Vagina (tissue), 2 donors: ENCODE measurements around the gene CPN2. TPM values are rescaled to one million over a fixed set of nuclear protein-coding genes. Genes with fewer than 3 reads are reported as not detected.
A peak's percentile ranks its signal among the peaks of the same experiment; 100 is the strongest.

ENCODE experiments used
- DNase-seq, 2 donors: peaks; one replicate each; pipeline ENCODE4 v3.0.0-alpha.2; 2017; ENCODE audit errors: extremely low spot score in 2 of 2
- H3K27ac ChIP-seq: fragments of 200-600 bp; sonication (generic); one replicate; pipeline ENCODE4 v1.5.1; 2019
- H3K27me3 ChIP-seq: fragments of 200-600 bp; sonication (generic); one replicate; pipeline ENCODE4 v1.5.1; 2019
- H3K36me3 ChIP-seq, 2 donors: fragments of 200-600 bp; sonication (generic); one replicate each; pipeline ENCODE4 v1.5.1; 2017 to 2019
- H3K4me1 ChIP-seq: fragments of 200-600 bp; sonication (generic); one replicate; pipeline ENCODE4 v1.5.1; 2019
- H3K4me3 ChIP-seq, 2 donors: fragments of 200-600 bp; sonication (generic); 1 replicate in 1 of 2; 2 replicates in 1 of 2; pipeline ENCODE4 v1.5.1; 2016 to 2019
- H3K9me3 ChIP-seq: fragments of 200-600 bp; sonication (generic); one replicate; pipeline ENCODE4 v1.5.1; 2019
- POLR2A ChIP-seq, 2 donors: fragments of 450-650 bp; IDR thresholded peaks; one replicate each; pipeline ENCODE4 v1.6.1; 2017; ENCODE audit warnings: antibody characterized with exemption in 2 of 2, mild to moderate bottlenecking in 2 of 2, moderate library complexity in 2 of 2
- POLR2AphosphoS5 ChIP-seq, 2 donors: sonication (generic); formaldehyde crosslinking; IDR thresholded peaks; one replicate each; pipeline ENCODE4 v1.9.0; 2017; ENCODE audit warnings: antibody characterized with exemption in 2 of 2, mild to moderate bottlenecking in 2 of 2, low read depth in 1 of 2; ENCODE audit not compliant: insufficient read depth in 1 of 2
- intact Hi-C: fragments of 100-400 bp; cut with DNase I; formaldehyde crosslinking; loops from one replicate; pipeline ENCODE4 v1.15.1; 2023
- total RNA-seq: library from RNA; depleted of rRNA; stranded (reverse); fragments of >200 nt; gene quantifications from one replicate; pipeline ENCODE4 v1.2.3, GENCODE V29; 2016
- TF ChIP-seq, protein P1 (sequence below), 3 experiments: fragments of 450-650 bp in 2 of 3; fragments of 200-600 bp in 1 of 3; sonication (generic) in 1 of 3; IDR thresholded peaks; one replicate each; pipeline ENCODE4 v1.5.1; 2017 to 2019; ENCODE audit warnings: antibody characterized with exemption in 3 of 3, mild to moderate bottlenecking in 2 of 3, moderate library complexity in 2 of 3

Gene CPN2
- total RNA-seq, 1 donor from 2014 or later: not detected

DNA sequence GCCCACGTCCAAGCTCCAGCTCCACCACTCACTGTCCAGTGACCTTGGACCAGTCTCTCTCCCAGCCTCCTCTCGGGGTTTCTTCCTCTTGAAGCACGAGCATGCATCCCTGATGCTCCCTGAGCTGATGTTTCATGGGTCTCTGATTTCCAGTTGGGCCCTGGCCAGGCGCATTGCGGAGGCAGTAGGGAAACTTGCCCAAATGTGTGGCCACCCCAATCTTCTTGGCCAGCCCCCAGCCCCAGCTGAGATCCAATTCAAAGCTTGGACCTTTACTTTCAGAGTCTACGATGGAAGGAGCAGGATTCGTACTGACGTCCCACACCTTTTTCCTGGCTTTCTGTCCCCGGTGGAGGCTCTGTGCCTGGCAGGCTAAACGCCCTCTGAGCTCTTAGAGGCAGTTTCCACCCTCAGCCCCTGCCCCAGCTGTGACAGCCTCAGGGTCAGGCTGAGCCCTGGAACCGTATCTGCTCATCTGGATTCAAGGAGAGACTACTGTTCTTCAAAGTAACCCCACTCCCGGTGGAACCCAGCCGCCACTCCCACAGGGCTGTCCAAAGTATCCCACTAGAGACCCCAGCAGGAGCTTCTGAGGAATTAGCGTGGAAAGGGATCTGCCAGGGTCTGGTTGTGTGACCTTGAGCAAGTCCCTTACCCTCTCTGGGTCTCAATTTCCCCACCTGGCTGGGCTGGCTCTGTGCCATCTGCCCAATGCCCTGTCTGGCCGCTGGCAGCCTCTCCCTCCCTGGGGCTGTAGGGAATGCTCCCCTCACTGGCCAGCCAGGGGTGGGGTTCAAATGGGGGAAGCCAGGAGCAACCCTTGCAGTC, 37.4 kb downstream of the CPN2 start:
- peaks cover 45% of the 10 kb centered on the region for H3K4me1 ChIP-seq
- intact Hi-C loops: loop anchor here (2.0 kb wide), 2 partner anchors 45 to 179 kb away; no protein-coding TSS in a partner anchor
- no peak overlapping the region for H3K4me3 ChIP-seq
- no peaks in the 10 kb centered on the region for H3K27me3 ChIP-seq
- no peaks in the 10 kb centered on the region for H3K36me3 ChIP-seq
- H3K9me3 ChIP-seq: no peaks in the 10 kb centered on the region
- TF ChIP-seq POLR2A (IDR thresholded peaks at IDR 0.05) (no peak), POLR2AphosphoS5 (IDR thresholded peaks at IDR 0.05; ENCODE audit: insufficient read depth in 1 of 2, low read depth in 1 of 2) (peak in 1 of 2 donors; percentile 31)
- TF ChIP-seq, protein P1, sequence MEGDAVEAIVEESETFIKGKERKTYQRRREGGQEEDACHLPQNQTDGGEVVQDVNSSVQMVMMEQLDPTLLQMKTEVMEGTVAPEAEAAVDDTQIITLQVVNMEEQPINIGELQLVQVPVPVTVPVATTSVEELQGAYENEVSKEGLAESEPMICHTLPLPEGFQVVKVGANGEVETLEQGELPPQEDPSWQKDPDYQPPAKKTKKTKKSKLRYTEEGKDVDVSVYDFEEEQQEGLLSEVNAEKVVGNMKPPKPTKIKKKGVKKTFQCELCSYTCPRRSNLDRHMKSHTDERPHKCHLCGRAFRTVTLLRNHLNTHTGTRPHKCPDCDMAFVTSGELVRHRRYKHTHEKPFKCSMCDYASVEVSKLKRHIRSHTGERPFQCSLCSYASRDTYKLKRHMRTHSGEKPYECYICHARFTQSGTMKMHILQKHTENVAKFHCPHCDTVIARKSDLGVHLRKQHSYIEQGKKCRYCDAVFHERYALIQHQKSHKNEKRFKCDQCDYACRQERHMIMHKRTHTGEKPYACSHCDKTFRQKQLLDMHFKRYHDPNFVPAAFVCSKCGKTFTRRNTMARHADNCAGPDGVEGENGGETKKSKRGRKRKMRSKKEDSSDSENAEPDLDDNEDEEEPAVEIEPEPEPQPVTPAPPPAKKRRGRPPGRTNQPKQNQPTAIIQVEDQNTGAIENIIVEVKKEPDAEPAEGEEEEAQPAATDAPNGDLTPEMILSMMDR (IDR thresholded peaks at IDR 0.05): no peak
- peak overlapping the region; percentile 42 for H3K27ac ChIP-seq
- DNase-seq: no peak

DNA sequence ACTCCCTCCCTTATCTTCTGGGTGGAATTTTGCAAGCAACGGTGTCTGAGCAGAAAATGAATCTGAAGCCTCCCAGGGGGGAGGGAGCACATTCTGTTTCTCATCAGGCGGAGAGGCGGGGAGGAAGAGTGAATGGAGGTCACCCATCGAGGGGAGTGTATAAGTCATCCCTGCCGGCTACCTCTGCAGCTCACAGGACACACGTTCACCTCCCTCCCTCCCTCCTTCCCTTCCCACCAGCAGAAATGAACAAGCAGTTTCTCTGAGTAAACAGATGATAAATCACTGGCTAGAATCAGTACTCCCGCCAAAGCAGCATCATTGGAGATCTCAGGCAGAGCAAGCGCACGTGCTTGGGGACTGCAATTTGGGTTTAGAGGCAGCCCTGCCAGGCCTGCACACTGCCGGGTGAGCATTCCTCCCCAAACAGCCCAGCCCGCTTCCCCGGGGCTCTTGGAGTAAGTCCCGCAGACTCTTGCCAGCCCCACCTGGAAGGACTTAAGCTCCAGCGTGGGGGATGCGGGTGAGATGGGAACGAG, 38.3 kb downstream of the CPN2 start:
- peaks cover 45% of the 10 kb centered on the region for H3K4me1 ChIP-seq
- H3K27me3 ChIP-seq: no peaks in the 10 kb centered on the region
- no peak overlapping the region for H3K4me3 ChIP-seq
- H3K36me3 ChIP-seq: no peaks in the 10 kb centered on the region
- H3K9me3 ChIP-seq: no peaks in the 10 kb centered on the region
- peak; percentile 68 to 84 for TF ChIP-seq POLR2AphosphoS5 (IDR thresholded peaks at IDR 0.05; ENCODE audit: insufficient read depth in 1 of 2, low read depth in 1 of 2)
- TF ChIP-seq, protein P1 (IDR thresholded peaks at IDR 0.05): no peak
- peak overlapping the region; percentile 42 for H3K27ac ChIP-seq
- DNase-seq: peak in 1 of 2 donors; percentile 99
- intact Hi-C loops: loop anchor here (2.0 kb wide), 1 partner anchor 44 kb away; no protein-coding TSS in a partner anchor

DNA sequence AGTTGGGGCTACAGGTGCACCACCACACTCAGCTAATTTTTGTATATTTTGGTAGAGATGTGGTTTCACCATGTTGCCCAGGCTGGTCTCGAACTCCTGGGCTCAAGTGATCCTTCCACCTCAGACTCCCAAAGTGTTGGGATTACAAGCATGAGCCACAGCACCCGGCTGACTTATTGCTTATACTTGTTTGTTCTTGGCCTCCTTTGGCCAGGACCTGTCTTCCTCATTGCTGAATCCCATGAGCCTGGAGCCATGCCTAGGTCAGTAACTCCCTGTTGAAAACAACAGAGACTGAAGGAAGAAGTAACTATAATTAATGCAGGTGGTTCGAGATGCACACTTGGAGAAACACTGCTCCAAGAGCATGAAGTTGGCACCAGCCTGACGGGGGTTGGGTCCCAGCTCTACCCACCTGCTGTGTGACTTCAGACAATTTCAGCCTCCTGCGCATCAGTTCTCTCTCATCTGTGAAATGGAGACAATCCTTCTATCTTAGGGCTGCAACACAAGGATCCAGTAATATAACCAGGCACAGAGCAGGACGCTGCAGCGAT, 38.9 kb downstream of the CPN2 start:
- H3K4me3 ChIP-seq: no peak overlapping the region
- H3K27me3 ChIP-seq: no peaks in the 10 kb centered on the region
- no peaks in the 10 kb centered on the region for H3K9me3 ChIP-seq
- peaks cover 45% of the 10 kb centered on the region for H3K4me1 ChIP-seq
- TF ChIP-seq POLR2A (IDR thresholded peaks at IDR 0.05) (no peak), POLR2AphosphoS5 (IDR thresholded peaks at IDR 0.05; ENCODE audit: insufficient read depth in 1 of 2, low read depth in 1 of 2) (no peak)
- TF ChIP-seq, protein P1 (IDR thresholded peaks at IDR 0.05): no peak
- no peaks in the 10 kb centered on the region for H3K36me3 ChIP-seq
- intact Hi-C loops: loop anchor here (2.0 kb wide), 1 partner anchor 43 kb away; no protein-coding TSS in a partner anchor
- no peak for DNase-seq
- H3K27ac ChIP-seq: peak overlapping the region; percentile 42

DNA sequence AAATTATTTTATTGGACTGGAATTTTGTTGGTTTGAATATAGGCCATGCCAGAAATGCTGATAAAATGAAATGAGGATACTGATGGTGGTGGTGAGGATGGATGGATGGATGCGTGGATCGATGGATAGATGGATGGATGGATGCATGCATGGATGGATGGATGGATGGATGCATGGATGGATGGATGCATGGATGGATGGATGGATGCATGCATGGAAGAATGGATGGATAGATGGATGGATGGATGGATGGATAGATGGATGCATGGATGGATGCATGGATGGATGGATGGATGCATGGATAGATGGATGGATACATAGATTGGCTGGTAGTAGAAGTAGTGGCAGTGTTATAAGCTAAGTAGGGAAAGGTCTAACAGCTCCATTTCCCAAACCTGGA, 40.1 kb downstream of the CPN2 start:
- Histone ChIP-seq H3K27me3 (no peaks in the 10 kb centered on the region), H3K4me3 (no peak overlapping the region), H3K9me3 (no peaks in the 10 kb centered on the region), H3K36me3 (no peaks in the 10 kb centered on the region), H3K27ac (no peak overlapping the region), H3K4me1 (peaks cover 46% of the 10 kb centered on the region)
- no peak for DNase-seq
- TF ChIP-seq, protein P1 (IDR thresholded peaks at IDR 0.05): no peak
- no peak for TF ChIP-seq POLR2A (IDR thresholded peaks at IDR 0.05)
- TF ChIP-seq POLR2AphosphoS5 (IDR thresholded peaks at IDR 0.05; ENCODE audit: insufficient read depth in 1 of 2, low read depth in 1 of 2): no peak
- intact Hi-C loops: no loop called here
